GM21825 (cell line): ENCODE data around the gene CFAP45.
A peak's percentile ranks its signal among the peaks of the same experiment; 100 is the strongest.

Source experiments
- ATAC-seq: cut with Tn5 transposase; IDR thresholded peaks from one replicate; pipeline ENCODE4 v1.9.1; 2021; ENCODE audit warnings: mild to moderate bottlenecking, moderate library complexity; ENCODE audit not compliant: unreplicated experiment

Gene CFAP45, protein sequence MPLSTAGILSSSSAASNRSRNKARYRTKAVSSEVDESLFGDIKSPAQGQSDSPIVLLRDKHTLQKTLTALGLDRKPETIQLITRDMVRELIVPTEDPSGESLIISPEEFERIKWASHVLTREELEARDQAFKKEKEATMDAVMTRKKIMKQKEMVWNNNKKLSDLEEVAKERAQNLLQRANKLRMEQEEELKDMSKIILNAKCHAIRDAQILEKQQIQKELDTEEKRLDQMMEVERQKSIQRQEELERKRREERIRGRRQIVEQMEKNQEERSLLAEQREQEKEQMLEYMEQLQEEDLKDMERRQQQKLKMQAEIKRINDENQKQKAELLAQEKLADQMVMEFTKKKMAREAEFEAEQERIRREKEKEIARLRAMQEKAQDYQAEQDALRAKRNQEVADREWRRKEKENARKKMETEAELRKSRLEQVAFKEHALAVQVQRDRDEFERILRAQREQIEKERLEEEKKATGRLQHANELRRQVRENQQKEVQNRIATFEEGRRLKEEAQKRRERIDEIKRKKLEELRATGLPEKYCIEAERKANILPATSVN

DNA sequence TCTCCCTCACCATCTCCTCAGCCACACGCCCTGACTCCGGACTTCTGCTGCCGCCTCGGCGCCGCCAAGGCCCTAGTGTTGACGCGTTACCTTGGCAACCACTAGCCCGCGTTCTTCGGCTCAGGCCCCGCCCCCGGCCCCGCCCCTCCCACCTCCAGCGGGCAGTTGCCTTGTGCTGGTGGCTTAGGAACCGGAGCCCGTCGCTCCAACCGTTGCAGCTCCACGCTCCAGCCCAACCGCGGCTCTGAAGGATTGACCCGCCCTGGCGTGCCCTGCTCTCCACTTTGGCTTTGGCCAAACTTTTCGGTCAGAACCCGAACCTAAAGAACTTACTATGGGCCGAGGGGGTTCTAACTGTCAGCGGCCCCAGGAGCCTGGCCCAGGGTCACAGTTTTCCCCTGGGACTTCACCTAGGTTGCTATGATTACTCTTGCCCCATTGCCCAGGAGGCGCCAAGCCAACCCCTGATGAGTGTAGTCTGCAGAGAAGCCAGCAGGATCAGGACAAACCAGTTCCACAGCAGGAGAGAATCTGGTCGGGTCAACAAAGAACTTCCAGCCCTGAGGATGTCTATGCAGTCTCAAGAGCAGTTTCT is at the start of gene CFAP45:
Gene CFAP45, minus strand, starts transcription at position 80 of the 595 bp plus-strand sequence. Its CDS starts 67 bp downstream, at position 13.
- no peak for ATAC-seq

DNA sequence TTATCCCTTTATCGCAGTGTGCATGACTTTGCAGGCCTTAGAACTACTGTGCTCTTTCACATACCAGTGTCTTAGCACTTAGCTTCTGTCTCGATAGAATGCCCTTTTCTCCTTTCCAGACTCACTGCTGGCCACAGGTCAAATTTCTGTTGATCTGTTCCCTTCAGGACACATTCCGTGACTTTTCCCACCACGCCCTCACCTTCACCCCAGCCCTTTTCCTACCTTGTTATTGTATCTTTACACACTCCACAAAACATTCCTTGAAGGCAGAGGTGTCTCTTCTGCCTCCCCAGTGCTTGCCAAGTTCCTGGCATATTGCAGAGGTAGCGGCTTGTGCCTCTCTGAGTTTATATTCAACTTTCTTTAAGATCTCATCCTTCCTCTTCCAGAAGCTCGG is 49.2 kb upstream of the CFAP45 start:
- no peak for ATAC-seq

DNA sequence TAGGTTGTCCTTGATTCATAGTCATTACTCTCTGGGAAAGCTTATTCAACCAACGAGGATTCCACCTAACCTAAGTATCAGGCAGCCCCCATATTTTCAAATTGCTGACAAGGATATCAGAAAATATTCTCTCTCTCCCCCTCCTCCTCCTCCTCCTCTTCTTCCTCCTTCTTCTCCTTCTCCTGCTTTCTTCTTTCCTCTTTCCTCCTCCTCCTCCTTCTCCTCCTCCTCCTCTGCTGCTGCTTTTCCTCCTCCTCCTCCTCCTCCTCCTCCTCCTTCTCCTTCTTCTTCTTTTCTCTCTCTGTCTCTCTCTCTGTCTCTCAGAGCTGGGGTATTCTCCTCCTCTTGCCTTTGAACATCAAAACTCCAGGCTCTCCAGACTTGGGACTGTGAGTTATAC is 48.0 kb upstream of the CFAP45 start:
- no peak for ATAC-seq

DNA sequence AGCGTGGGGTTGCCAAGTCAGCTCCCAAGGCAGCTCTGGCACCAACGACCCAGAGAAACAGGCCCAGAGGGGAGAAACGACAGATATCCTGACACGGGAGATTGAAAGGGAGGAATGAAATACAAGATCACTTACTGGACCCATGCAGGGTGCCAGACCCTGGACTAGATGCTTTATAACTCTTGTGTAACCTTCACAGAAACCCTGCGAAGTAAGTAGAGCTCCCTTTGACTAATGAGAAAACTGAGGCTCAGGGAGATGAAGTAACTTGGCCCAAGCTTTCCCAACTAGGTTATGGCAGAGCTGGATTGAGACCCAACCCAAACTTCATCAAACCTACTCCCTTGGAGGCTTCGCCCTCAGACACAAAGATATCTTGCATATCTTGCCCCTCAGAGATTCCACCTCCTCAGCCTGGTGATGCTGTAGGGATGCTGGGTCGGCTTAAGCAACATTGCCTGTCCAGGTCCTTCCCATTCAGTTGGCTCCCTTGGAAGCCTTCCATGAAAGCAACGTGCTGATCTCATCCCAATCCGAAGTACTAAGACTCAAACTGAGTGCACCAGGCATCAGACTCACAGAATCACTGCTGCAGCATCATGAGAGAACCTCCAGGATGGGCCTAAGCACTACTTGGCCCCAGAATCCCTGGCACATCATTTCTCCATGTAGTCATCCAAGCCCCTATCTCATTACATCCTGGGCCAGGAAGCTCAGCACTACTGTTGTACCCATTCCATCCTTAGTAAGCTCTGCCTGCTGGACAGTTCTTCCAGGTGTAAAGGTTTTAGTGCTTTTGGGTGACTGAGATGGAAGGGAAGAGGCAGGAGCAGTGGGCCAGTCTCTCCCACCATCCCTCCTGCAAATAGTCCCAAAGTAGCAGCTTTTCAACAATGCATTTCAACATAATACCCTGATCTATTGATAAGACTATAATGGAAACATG is 46.5 kb upstream of the CFAP45 start:
- ATAC-seq = no peak

DNA sequence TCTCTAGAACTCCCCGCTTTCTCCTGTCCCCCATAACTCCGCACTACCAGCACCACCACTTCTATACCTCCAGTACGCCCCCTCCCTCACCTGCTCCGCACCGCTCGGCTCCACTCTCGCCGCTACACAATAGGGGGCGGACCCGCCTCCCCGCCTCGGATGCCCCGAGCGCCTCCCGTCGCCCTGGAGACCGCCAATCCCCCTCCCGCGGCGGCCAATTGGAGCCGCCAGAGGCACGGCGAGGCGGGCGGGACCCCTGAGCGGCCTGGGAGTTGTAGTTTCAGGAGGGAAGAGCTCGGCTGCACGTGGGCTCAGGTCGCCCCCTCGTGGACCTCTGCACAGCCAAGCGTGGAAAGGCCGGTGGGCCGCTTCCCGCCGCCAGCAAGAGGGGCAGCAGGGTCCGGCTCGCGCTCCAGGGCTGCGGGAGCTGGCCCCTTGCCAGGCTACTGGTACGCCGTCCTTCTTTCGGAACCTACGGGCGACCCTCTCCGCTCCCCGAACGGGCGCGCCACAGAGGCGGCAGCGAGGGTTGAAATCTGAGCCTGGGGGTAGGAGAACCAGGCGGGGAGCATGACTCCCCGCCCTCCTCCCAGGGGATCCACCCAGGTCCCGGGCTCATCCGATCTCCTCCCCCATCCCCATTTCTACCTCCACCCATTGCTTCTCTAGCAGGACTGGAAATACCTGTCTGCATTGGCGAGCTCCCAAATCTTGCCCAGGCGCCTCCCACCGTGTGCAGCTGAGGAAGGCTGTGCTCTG is 45.7 kb upstream of the CFAP45 start, which contains the start of gene IGSF9:
Gene IGSF9, minus strand, starts transcription at position 131 of the 759 bp plus-strand sequence. CDS start 2,159 bp downstream, outside the sequence.
- ATAC-seq = peak; percentile 64

DNA sequence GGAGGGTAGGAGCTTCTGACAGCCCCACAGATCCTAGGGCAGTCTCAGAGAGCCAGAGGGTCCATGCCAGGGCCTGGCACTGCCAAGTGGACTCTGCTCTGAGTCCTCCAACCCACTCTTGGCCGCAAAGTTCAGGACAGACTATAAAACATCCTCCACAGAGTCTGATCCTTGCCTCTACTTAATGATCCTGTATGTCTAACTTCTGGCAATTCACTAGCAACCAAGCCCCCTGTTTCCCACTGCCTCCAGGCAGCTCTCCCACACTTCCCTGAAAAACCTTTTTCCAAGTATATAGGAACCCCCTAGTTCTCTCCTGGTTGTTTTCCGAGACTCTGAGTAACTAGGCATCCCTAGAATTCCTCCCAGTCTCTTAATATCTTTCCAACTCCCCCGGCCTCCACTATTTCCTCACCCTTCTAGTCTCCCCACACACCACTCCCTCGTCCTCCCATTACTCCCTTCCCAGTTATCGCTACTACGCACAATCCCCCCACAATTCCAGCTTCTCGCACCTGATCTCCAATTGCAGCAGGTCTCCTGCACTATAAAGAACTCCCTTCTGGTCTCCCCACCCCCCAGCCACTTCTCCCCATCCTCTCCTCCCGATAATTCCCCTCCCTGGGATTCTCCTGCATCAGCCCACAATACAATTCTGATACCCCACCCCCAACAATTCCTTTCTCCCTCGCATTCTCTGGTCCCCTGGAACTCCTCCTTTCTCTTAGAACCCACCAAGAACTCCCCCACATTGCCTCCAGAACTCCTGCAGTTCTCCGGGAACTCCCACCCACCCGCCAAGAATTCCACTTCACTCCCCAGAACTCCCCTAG is 44.9 kb upstream of the CFAP45 start:
- ATAC-seq = no peak

DNA sequence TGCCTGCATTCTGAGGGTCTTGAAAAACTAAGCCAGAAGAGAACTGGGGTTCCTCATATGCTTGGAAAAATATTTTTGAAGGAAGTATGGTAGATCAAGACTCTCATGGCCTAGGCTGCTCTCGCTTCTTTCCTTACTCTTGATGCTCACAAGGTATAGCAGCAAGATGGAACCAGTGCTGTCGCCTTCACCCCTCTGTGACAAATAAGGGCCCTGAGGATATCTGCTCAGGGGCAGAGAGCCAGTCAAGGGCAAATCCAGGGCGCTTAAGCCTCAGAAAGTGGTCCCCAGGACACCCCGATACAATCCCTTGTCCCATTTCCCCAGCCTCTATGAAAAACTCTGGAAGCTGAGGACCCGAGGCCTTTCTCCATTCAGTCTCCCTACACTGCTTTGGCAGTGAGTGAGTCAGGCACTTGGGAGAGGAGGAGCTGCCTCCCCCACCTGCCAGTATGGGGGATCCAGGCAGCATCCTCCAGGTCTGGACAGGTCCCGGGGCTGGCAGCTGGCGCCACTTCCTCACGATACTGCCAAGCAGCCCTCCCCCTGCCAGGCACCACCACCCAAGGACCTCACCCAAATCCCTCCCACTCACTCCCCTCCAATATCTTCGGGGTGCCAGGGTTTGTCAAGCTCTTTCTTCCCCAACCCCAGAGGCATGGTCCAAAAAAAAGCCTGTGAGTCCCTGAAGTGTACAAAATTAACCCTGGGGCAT is 44.1 kb upstream of the CFAP45 start:
- ATAC-seq = no peak

DNA sequence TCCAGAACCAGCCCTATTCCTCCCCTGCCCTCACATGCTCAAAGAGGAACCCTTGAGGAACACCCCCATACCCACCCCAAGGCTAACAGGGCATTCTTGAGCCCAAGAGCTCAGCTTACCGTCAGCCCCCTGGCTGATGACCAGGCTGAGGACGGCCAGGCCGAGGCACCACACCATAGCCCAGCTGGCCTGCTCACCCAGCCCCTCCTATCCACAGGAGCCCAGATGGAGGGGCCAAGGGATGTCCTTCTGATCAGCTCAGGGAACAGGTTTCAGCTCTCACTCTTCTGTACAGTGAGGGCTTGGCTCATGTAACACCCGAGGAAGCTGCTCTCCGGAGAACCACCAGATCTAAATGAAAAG is 43.3 kb upstream of the CFAP45 start:
- no peak for ATAC-seq

DNA sequence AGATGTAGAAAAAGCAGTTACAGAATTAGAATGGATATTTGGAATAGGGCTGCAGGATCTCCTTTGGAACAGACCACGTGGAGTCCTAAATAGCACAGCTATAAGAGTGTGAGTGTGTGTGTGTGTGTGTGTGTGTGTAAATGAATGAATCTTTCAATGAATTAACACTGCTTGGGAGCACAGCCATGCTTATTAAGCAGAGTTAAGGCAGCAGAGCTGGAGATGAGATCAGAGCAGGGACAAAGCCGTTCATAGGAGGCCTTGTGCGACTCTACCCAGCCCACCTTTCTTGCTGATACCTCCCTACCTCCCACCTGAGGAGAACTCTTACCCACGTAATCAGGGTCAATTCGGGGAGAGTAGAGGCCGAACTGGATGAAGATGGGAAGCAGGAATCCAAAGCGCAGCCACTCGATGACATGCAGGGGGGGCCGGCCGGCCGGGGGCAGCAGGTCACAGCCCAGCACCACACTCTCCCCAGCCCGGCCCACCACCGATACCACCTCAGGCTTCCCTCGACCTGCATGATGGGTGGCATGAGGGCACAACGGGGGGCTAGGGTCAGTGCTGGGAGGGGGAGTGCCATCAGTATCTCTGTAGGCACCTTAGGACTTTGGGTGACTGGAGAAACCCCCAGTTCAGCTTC is 42.8 kb upstream of the CFAP45 start:
- no peak for ATAC-seq

DNA sequence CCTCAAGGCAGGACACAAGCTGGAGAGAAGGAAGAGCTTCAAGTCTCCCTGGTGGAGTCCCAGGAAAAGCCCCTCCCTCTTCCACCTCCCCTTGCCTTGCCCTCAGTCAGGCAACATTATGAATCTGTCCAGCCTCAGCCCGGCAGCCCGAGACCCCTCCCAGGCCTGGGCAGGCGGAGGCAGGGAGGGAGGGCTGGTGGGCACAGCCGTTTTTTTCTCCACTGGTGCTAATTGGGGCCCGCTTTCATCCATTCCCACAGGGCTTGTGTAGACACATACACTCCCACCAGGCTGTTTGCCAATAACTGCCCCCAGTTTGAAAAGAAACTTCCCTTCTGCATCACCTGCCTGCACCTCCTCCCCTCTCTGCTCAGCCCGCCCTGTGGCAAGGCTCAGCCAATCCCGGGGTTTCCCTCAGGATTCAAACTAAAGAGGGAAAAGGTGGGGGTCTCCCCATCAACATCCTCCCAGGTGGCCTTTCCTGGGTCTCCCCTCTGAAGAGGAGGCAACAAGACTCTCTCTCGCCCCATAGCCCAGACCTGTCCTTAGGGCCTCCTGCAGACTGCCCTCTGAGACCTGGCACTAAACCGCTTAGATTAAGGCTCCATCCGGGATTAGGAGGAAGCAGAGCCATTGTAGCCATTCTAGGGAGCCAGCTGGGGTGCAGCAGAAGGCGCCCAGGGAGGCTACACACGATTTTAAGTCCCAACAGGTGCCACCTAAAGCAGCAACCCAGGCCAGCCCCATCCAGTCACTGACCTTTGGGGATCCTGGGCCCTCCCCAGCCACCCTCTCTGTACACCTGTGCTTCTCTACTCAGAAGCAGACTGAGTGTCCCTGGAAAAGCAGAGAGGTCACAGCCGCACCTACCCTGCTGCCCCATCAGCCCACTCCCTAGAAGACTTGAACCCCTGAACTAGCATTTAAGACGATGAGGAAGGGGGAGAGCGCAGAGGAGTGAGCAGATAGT is 41.9 kb upstream of the CFAP45 start:
- no peak for ATAC-seq

DNA sequence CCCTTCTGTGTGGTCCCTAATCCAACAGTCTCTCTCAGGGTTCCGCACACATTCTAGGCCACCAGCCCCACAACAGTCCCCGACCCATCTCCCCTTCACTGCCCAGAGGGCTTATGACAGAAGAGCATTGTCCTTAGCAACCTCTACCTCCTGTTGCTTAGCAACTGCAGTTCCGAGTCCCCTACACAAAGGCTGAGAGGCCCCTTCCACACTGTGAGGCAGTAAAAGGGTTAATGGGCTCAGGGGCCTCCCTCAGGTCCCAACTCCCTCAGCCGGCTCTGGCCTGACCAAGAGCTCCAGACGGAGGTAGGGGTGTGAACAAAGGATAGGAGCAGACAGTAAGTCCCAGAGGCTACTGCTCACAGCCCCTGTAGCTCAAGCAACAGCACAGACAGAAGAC is 41.2 kb upstream of the CFAP45 start:
- ATAC-seq = no peak

DNA sequence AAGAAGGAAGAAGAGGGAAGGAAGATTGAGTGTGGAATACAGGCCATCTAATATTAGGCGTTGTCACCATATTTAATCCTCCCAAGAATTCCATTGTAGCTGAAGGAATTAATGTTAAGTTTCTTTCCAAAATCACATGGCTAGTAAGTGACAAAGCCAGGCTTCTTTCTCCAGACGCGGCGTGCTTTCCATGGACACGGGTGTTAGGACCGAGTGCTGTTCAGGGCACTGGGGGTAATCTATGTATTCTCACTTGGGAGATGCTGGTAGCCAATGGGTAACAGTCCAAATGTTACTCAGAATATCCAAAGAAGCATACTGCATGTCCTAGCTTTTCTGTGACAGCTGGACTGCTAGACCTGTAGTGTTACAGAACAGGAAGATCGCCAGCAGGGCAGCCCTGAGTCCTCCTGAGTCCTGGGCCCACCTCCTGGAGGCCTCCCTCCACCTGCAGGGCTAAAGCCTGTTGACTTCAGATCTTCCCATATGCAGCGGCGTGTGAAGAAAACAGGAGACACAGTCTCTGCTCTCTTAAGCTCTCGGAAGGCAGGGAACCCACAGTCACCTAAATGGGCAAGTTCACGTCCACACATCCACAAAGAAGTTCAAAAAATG is 40.1 kb upstream of the CFAP45 start:
- ATAC-seq = no peak

DNA sequence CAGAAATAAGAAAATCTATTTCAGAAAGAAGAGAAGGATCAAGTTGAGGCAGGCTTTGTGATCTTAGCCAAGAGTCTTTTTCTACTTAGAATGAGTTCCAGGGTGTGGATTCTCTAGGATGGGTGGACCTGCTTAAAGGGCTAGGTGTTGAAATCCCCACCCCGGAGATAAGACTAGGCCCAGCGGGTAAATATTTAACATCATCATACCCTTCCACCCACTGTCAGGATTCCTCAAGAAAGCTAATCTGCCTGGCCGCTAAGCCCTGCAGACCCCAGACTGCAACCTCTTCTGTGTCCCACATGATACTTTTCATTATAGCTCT is 39.7 kb upstream of the CFAP45 start:
- ATAC-seq = no peak

DNA sequence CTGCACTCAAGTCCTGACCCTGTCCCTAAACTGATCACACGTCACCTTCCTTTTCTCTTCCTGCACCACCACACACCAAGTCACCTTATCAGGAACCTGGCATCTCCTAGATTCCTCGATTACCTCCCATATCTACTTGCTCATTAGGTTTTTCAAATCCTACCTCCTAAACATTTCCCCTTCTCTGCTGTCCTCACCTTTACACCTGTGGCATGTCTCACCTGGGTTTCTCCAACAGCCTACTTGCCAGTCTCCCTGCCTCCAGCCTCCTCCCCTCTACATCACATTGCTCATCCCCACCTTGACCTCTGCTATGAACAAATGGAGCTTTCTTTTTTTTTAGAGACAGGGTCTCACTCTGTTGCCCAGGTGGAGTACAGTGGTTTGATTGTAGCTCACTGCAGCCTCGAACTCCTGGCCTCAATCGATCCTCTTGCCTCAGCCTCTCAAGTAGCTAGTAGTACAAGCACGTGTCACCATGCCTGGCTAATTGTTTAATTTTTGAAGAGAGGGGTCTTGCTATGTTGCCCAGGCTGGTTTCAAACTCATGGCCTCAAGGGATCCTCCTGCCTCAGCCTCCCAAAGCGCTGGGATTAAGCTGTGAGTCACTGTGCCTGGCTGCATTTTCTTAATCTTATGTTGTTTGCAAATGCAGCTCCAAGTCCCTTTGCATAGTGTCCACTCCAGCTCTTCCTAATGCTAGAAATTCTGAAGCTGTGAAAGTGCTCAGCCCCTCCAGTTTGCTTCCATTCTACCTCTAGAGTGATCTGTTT is 39.1 kb upstream of the CFAP45 start:
- no peak for ATAC-seq

DNA sequence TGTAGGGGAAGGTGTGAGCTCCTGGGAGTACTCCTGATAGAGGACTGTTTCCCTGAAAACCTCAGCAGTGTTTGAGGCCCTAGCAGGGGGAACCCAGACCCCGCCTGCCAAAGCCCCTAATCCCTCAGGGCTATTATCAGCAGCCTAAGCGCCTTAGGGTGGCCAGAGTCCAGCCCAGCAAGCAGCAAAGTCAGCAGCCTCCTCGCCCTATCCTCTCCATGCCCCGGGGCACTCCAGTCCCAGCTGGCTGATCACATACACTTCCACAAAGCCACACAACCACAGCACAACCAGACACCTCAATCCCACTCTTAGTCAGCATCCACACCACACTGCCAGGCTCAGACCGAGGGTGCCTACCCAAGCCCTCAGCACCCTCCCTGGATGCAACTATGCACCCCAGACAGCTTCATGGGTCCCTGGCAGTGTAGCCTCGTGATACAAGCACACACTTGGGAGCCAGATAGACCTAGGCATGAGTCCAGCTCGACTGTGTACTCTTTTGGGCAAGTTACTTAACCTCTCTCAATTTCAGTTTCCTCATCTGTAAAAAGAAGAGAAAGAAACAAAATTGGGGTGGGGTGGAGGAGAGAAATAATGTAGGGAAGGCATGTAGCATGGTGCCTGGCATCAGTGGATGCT is 38.4 kb upstream of the CFAP45 start:
- ATAC-seq = no peak
